ENCODE measurements around the gene RCAN1. TPM values are rescaled to one million over a fixed set of nuclear protein-coding genes. Genes with fewer than 3 reads are reported as not detected.

The RCAN1 gene
- total and polyA plus RNA-seq, 2 of the 8 experiments (the other 6 are each of a cell fraction or from before 2014, with no cell fraction given): 1.7 to 6.4 TPM

GRCh38 chr21:34498623-34499022, 116.3 kb downstream of the RCAN1 start:
- Histone ChIP-seq H2BK5ac (ENCODE audit: low read depth, low read length) (no peak overlapping the region), H3K79me1 (ENCODE audit: low read depth, low read length) (no peaks in the 10 kb centered on the region), H2AK5ac (ENCODE audit: low read depth, low read length) (no peak overlapping the region), H3K23me2 (ENCODE audit: low read depth, low read length) (no peaks in the 10 kb centered on the region), H2BK12ac (ENCODE audit: low read depth, low read length) (no peak overlapping the region), H4K5ac (ENCODE audit: insufficient read length, low read depth, low read length) (no peak overlapping the region), H3K27me3 (replicated peaks in 1 of 4; ENCODE audit: control insufficient read depth in 3 of 4, extremely low read depth in 1 of 4, insufficient read depth in 3 of 4, low read length in 3 of 4) (no peaks in the 10 kb centered on the region), H2BK20ac (ENCODE audit: low read length) (no peak overlapping the region), H3K9me3 (ENCODE audit: insufficient read depth in 2 of 2, low read depth in 1 of 2, low read length in 1 of 2) (no peaks in the 10 kb centered on the region), H3K9ac (replicated peaks in 1 of 4; ENCODE audit: extremely low read depth in 1 of 4, low read depth in 3 of 4, low read length in 3 of 4) (no peak overlapping the region), H2AFZ (ENCODE audit: low read length) (no peak overlapping the region), H3K14ac (ENCODE audit: insufficient read length) (no peak overlapping the region), H4K8ac (ENCODE audit: extremely low read depth, insufficient read depth, low read length) (no peak overlapping the region), H3K36me3 (ENCODE audit: control insufficient read depth in 2 of 4, insufficient read depth in 4 of 4, low read length in 3 of 4) (no peaks in the 10 kb centered on the region), H4K20me1 (replicated peaks in 1 of 2; ENCODE audit: control insufficient read depth in 1 of 2, insufficient read depth in 2 of 2, low read length in 2 of 2) (no peaks in the 10 kb centered on the region), H4K91ac (replicated peaks; ENCODE audit: insufficient read length, low read length) (no peak overlapping the region), H3K56ac (replicated peaks; ENCODE audit: insufficient read length, low read depth, low read length) (no peak overlapping the region), H3K79me2 (ENCODE audit: control insufficient read depth in 1 of 2, insufficient read depth in 2 of 2, low read length in 2 of 2) (no peaks in the 10 kb centered on the region), H3K23ac (ENCODE audit: insufficient read length) (no peak overlapping the region), H3K4me3 (ENCODE audit: extremely low read depth in 1 of 4, insufficient read depth in 2 of 4, low read depth in 3 of 4, low read length in 4 of 4) (no peak overlapping the region), H3K4ac (replicated peaks; ENCODE audit: insufficient read length, low read depth, low read length) (no peak overlapping the region), H3K27ac (ENCODE audit: low read depth, low read length) (no peak overlapping the region), H2BK15ac (ENCODE audit: low read length) (no peak overlapping the region), H3K18ac (ENCODE audit: extremely low read depth, low read length) (no peak overlapping the region), H2BK120ac (replicated peaks; ENCODE audit: low read depth, low read length) (no peak overlapping the region), H3K4me2 (ENCODE audit: insufficient read depth in 1 of 2, low read depth in 2 of 2, low read length in 2 of 2) (no peak overlapping the region), H3K4me1 (replicated peaks in 1 of 4; ENCODE audit: control insufficient read depth in 3 of 4, insufficient read depth in 4 of 4, low read length in 3 of 4) (no peaks in the 10 kb centered on the region)
- no peak for FAIRE-seq
- ChIA-PET POLR2A (ENCODE audit: partially characterized antibody) (no interaction called here), CTCF (ENCODE audit: partially characterized antibody) (interaction anchor here (0.8 to 4.1 kb wide), 6 partner anchors 8 to 133 kb away, joined by 3 to 21 read pairs (median 7); partner anchors contain the start of gene KCNE1)
- no peak for DNase-seq (ENCODE audit: low read depth in 1 of 2, low spot score in 2 of 2)
- WGBS, 2 experiments (ENCODE audit: extremely low coverage in 1 of 2, insufficient coverage in 1 of 2, insufficient read length in 1 of 2, insufficient replicate concordance in 2 of 2, low coverage in 1 of 2, low lambda C conversion rate in 2 of 2, missing lambda C conversion rate in 1 of 2): 95% methylated on average over 3 of the region's 3 CpGs; no CpG with 5 or more reads in 1 of the 2 experiments
- no peak for TF ChIP-seq SAP30 (IDR thresholded peaks at IDR 0.05; ENCODE audit: insufficient read depth, insufficient replicate concordance, low read length)
- no peak for TF ChIP-seq CBX8 (IDR thresholded peaks at IDR 0.05; ENCODE audit: borderline replicate concordance, low read depth, low read length)
- TF ChIP-seq GTF2F1 (IDR thresholded peaks at IDR 0.05; ENCODE audit: borderline replicate concordance, low read depth, low read length): no peak
- TF ChIP-seq BRCA1 (IDR thresholded peaks at IDR 0.05; ENCODE audit: low read depth, low read length): no peak
- no peak for TF ChIP-seq SIRT6 (IDR thresholded peaks at IDR 0.05; ENCODE audit: low read length)
